AG20443 (cell line): Measurements from ENCODE around the gene GPC5.
"Not testable (repeated sequence)": the region's sequence is repeated elsewhere in the genome, so short reads cannot be mapped to it uniquely, and the experiment has no call there.

Source experiments
- DNase-seq: peaks from one replicate; pipeline ENCODE4 v3.0.0; 2012; ENCODE audit warnings: low spot score, mixed read lengths

GPC5 gene

GRCh38 chr13:92656648-92657047 is 1258.2 kb downstream of the GPC5 start:
- no peak for DNase-seq

GRCh38 chr13:92657565-92657964 is 1259.1 kb downstream of the GPC5 start:
- no peak for DNase-seq

- no peak for DNase-seq
Observed at GRCh38 chr13:92658293-92658692, 1259.9 kb downstream of the GPC5 start.

DNA sequence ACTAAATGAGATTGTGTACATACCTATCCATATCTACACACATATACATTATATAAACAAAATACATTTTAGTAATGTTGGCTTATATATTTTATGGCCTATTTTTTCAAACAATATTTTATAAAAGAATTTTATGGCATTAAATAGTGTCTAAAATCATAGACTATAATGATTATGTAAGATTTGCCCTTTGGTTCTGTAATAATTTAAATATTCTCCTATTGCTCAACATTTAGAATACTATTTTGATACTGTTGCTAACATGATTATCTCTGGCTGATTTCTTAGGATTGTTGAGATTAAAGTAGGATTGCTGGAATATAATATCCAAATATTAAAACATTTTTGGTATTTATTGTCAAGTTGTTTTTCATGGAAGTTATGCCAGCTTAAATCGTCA is 1263.0 kb downstream of the GPC5 start:
- DNase-seq = no peak

GRCh38 chr13:92668157-92668556 is 1269.7 kb downstream of the GPC5 start:
- DNase-seq = no peak

DNA sequence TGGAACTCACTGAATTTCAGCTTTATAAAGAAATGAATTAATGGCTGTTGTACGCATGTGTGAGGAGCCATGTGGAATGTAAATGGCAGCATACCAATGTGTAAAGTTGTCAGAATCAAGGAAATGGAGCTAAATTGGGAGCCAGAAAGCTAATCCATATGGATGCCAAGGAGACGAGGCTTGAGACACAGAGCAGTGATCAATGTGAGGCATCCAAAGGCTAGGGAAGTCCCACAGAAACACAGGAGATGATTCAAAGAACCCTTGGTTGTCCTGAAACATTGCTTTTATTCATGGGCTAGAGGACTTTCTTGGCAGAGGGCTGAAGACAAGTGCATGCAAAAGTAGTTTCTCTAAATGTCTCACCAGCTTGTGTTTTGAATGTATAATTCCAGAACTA is 1271.7 kb downstream of the GPC5 start:
- no peak for DNase-seq

DNA sequence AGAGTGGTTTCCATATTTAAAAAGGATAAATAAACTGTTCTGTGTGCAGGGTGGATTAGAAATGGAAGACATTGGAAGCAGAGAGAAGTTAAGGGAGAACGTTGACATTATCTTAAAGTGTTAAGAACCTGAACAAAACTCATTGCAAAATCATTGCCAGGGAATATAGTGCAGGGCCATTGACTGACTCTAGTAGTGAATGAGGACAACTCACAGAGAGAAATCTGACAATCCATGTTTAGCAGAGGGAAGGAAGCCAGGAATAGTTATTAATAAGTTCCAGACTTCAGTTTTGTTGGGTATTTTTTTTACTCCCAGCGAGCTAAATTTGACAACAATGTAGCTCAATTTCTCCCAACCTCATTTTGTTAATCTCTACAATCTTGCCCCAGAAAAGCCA is 1273.4 kb downstream of the GPC5 start:
- DNase-seq = no peak

GRCh38 chr13:92676246-92676645 is 1277.8 kb downstream of the GPC5 start:
- no peak for DNase-seq

DNA sequence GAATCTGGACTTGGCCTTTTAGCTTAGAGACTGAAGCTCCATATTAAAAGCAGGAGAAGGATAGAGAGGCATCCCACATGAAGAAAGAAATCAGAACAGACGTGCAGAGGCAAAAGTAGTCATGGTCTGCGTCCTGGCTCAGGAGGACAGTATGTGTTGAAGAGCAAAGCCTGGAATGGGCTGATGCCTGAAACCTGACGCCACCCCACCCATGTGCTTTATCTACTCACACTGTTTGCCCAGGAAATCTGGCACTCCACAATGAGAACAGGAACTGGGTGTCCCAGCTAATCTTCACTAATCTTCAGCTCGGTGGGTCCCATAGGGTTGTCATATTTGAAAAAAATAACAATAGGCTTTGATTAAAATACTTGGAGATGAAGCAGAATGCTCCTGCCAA is 1279.2 kb downstream of the GPC5 start:
- no peak for DNase-seq

GRCh38 chr13:92679602-92680001 is 1281.2 kb downstream of the GPC5 start:
- DNase-seq = no peak

GRCh38 chr13:92681239-92681638 is 1282.8 kb downstream of the GPC5 start:
- no peak for DNase-seq

DNA sequence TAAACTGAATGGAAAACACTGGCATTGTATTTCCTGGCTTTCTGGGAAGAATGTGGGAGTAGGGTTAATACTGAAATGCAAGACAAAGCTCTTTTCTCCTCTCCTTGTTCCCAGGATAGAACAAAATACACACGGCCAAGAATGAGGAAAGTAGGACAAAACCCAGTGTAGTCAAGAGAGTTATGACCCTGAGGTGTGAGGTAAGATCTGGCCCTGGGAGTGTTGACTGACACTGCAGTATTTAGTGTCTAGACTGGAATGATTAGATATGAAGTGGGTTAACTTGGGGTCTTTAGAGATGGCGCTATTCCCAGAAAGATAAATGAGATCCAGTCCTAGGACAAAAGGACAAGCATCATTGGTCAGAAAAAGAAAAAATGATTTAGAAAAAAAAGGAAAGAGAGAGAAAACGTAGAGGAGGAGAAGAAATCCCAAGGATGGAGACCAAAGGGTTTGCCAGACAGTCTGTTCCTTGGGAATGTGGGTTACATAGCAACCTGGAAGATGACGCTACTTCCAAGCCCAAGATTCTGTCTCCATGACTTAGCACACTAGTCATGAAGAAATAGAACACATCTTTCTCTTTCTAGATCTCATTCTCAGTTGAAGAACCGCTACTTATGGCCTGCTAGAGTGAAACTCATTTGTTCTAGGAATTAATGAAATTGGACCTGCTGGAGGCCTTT is 1284.6 kb downstream of the GPC5 start:
- DNase-seq = no peak

- no peak for DNase-seq
Observed at GRCh38 chr13:92694047-92694446, 1295.6 kb downstream of the GPC5 start.

DNA sequence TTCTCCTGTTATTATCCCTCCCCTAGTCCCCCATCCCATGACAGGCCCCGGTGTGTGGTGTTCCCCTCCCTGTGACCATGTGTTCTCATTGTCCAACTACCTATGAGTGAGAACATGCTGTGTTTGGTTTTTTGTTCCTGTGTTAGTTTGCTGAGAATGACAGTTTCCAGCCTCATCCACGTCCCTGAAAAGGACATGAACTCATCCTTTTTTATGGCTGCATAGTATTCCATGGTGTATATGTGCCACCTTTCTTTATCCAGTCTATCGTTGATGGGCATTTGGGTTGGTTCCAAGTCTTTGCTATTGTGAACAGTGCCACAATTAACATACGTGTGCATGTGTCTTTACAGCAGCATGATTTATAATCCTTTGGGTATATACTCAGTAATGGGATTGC is 1297.4 kb downstream of the GPC5 start:
- DNase-seq = not testable (repeated sequence)

GRCh38 chr13:92716749-92717148 is 1318.3 kb downstream of the GPC5 start:
- DNase-seq = peak; percentile 32

- DNase-seq = no peak
Observed at GRCh38 chr13:92717857-92718256, 1319.4 kb downstream of the GPC5 start.

GRCh38 chr13:92719868-92720267 is 1321.4 kb downstream of the GPC5 start:
- no peak for DNase-seq

DNA sequence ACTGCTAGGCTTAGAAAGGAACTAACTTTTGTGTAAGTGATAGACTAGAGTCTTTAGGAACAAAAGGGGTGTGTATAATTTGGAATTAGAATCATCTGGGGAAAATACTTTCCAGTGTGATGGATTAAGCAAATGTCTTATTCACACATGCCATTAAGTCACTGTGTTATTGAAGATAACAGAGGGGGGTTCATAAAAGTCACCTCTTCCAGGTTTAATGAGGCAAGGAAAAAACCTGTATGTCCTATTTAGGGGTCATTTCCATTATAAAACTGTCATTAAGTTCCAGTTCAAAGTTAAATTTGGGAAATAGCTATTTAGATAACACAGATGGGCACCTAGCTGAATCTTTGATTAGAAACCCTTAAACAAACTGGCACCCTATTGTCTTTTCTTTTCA is 1323.2 kb downstream of the GPC5 start:
- DNase-seq = no peak

DNA sequence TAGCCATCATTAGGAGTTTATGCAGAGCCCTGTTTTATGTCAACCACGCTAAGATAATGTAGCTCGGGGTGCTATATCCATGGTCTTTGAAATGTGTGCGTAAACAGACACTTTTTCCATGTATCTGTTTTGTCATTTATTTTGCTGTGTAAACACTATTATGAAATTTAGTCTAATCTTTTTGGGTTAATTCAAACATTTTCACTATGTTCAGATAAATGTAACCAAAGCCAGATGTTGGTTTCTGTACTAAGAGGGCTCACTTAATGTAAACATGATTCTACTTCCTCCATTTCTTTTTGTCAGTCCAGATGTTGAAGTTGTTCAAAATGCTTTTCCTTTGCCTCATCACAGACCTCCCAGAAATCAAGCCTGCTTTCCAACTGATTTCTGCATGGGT is 1328.7 kb downstream of the GPC5 start:
- no peak for DNase-seq

GRCh38 chr13:92734068-92734467 is 1335.6 kb downstream of the GPC5 start:
- no peak for DNase-seq

- DNase-seq = no peak
Observed at GRCh38 chr13:92734545-92734944, 1336.1 kb downstream of the GPC5 start.

GRCh38 chr13:92735909-92736308 is 1337.5 kb downstream of the GPC5 start:
- no peak for DNase-seq

- no peak for DNase-seq
Observed at GRCh38 chr13:92739306-92739818, 1340.9 kb downstream of the GPC5 start.

DNA sequence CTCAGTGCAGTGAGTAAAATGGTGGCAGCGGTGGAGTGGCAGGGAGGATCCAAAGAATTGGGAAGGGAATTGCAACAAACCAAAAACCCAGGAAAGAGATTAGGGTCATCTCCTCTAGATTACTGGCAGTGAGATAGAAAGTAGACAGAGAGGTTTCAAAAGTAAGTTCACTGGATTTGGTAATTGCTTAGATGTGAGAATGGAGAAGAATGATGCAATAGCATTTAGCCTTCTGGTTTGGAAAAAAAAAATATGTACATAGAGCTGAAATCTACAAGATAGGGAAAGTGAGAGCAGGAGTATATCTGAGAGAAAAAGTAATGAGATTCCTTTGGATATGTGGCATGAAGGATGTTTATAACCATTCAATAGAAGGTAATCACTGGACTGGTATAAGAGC is 1345.6 kb downstream of the GPC5 start:
- DNase-seq = no peak
